ENCODE results near the gene YWHAH. TPM values are rescaled to one million over a fixed set of nuclear protein-coding genes. Genes with fewer than 3 reads are reported as not detected.

Gene YWHAH
- total RNA-seq, 2 donors from 2014 or later, result 62.6 to 77.8 TPM

DNA sequence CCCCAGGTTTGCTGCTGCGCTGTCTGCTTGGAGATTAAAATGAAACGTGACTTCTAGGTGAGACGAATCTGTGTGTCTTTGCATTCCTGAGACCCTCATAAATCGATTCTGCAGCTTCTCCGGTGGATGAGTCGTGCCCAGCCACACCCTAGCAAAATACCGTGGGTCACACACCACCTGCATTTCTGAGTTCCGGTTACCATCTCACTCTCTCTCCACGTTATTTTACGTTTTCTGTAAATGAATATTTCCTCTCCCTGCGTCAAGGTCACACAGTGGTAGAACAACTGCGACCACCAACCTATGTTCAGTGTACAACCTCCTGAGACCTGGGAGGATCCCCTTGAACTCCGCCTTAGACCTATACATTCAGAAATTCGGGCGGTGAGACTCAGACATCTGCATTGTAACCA is 1.1 kb downstream of the YWHAH start:
- intact Hi-C loops (cut with DNase I), result no loop called here
- Histone ChIP-seq H3K27me3 (no peaks in the 10 kb centered on the region), H3K4me1 (peaks cover 36% of the 10 kb centered on the region), H3K36me3 (replicated peaks in 1 of 2; ENCODE audit: insufficient read depth in 1 of 2, low read depth in 2 of 2) (no peaks in the 10 kb centered on the region), H3K27ac (peak overlapping the region; percentile 91 to 98 (median 96)), H3K4me3 (peak overlapping the region; percentile 55 to 71), H3K9me3 (no peaks in the 10 kb centered on the region)
- WGBS, 2 donors, result 1 to 2% methylated on average over 15 of the region's 15 CpGs
- ATAC-seq (no peak), DNase-seq (peak in 2 of 4 donors; percentile 16 to 19)
- TF ChIP-seq, protein P1, sequence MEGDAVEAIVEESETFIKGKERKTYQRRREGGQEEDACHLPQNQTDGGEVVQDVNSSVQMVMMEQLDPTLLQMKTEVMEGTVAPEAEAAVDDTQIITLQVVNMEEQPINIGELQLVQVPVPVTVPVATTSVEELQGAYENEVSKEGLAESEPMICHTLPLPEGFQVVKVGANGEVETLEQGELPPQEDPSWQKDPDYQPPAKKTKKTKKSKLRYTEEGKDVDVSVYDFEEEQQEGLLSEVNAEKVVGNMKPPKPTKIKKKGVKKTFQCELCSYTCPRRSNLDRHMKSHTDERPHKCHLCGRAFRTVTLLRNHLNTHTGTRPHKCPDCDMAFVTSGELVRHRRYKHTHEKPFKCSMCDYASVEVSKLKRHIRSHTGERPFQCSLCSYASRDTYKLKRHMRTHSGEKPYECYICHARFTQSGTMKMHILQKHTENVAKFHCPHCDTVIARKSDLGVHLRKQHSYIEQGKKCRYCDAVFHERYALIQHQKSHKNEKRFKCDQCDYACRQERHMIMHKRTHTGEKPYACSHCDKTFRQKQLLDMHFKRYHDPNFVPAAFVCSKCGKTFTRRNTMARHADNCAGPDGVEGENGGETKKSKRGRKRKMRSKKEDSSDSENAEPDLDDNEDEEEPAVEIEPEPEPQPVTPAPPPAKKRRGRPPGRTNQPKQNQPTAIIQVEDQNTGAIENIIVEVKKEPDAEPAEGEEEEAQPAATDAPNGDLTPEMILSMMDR (IDR thresholded peaks at IDR 0.05), result no peak
- no peak for TF ChIP-seq POLR2A (IDR thresholded peaks at IDR 0.05)

DNA sequence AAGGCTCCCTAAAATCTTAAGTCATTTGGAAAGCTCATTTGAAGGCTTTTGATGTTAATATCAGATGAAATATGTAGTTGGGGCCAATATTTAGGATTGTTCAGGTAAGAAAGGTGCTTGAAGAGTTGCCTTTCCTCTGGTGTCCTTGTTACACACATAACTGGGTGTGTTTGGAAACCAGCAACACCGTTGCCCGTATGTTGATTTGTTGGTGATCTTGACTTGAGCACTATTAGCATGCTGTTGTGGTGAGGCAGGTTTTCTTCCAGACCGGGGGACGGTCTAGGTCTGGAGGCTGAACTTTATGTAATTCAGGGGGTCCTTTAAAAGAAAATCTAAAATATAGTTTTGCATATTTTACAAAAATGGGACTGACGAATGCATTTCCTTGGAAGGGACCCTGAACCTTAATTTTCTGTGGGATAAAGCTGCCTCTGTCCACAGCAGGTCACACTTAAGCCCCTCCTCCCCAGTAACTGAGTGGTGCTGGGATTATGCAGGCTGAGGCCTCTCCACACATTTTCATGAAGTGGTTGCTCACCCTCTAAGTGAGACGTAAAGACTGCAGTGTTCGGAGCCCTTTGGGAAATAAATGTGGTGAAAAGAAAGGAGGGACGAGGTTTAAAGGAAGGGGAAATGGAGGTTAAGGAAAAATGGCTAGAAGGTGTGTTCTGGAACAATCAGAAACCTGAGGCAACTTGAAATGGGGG is 1.8 kb downstream of the YWHAH start:
- DNase-seq, result peak in 1 of 4 donors; percentile 29
- no peak for ATAC-seq
- Histone ChIP-seq H3K36me3 (replicated peaks in 1 of 2; ENCODE audit: insufficient read depth in 1 of 2, low read depth in 2 of 2) (no peaks in the 10 kb centered on the region), H3K27me3 (no peaks in the 10 kb centered on the region), H3K9me3 (no peaks in the 10 kb centered on the region), H3K4me3 (peak overlapping the region in 1 of 2 donors; percentile 3), H3K4me1 (peaks cover 43% of the 10 kb centered on the region), H3K27ac (peak overlapping the region; percentile 91 to 98 (median 96))
- WGBS, 2 donors, result 43 to 49% methylated on average over 8 of the region's 8 CpGs
- TF ChIP-seq, protein P1 (IDR thresholded peaks at IDR 0.05), result no peak
- TF ChIP-seq POLR2A (IDR thresholded peaks at IDR 0.05), result no peak
- intact Hi-C loops (cut with DNase I), result no loop called here

DNA sequence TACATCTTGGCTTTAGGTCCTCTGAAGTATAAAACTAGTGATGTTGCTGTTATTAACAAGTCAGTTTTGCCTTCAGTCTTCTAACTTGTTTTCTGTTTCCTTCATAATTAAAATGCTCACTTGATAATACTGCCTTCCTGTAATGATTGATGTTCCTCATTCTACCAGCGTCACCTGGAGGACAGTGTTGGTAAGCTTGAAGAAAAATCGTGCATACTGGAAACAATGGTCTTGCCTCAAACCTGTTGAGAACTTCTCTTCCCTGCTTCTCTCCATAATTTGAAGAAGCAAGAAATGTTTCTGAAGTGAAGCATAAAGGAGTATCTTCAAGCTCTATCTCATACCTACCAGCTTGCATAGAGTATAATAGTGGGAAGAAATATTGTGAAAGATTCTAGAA is 3.0 kb downstream of the YWHAH start:
- intact Hi-C loops (cut with DNase I), result no loop called here
- WGBS, 2 donors, result 7 to 8% methylated on average over 2 of the region's 2 CpGs
- H3K27ac ChIP-seq, result peak overlapping the region; percentile 9 to 98 (median 96)
- ATAC-seq (no peak), DNase-seq (peak in 2 of 4 donors; percentile 26 to 36)
- H3K9me3 ChIP-seq, result no peaks in the 10 kb centered on the region
- peaks cover 55% of the 10 kb centered on the region for H3K4me1 ChIP-seq
- no peak overlapping the region for H3K4me3 ChIP-seq
- no peaks in the 10 kb centered on the region for H3K27me3 ChIP-seq
- TF ChIP-seq, protein P1 (IDR thresholded peaks at IDR 0.05), result peak in 6 of 7 experiments; percentile 21 to 68 (median 56)
- no peak for TF ChIP-seq POLR2A (IDR thresholded peaks at IDR 0.05)
- H3K36me3 ChIP-seq (replicated peaks in 1 of 2; ENCODE audit: insufficient read depth in 1 of 2, low read depth in 2 of 2), result no peaks in the 10 kb centered on the region

DNA sequence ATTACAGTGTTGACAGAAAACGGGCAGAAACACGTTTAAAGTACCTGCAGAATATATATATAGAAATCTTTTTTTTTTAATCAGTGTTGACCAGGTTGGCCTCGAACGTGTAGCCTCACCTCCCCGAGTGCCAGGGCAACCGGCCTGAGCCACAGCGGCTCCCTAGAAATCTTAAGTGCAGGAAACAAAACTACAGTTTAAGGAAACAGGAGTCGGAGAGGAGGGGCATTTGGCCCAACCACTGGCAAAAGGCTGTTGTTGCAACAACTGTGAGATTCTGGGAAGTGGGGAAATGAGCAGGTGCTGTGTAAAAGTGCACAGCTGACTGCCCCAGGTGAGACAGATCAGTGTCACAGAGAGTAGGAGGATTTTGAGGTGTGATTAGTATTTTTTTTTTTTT is 3.7 kb downstream of the YWHAH start:
- ATAC-seq (no peak), DNase-seq (peak; percentile 48 to 71 (median 68))
- H3K36me3 ChIP-seq (replicated peaks in 1 of 2; ENCODE audit: insufficient read depth in 1 of 2, low read depth in 2 of 2), result no peaks in the 10 kb centered on the region
- H3K9me3 ChIP-seq, result no peaks in the 10 kb centered on the region
- H3K27ac ChIP-seq, result peak overlapping the region in 2 of 4 donors; percentile 15 to 96
- WGBS, 2 donors, result 22 to 29% methylated on average over 8 of the region's 8 CpGs
- H3K4me3 ChIP-seq, result no peak overlapping the region
- H3K4me1 ChIP-seq, result peaks cover 62% of the 10 kb centered on the region
- intact Hi-C loops (cut with DNase I), result no loop called here
- TF ChIP-seq, protein P1 (IDR thresholded peaks at IDR 0.05), result no peak
- TF ChIP-seq POLR2A (IDR thresholded peaks at IDR 0.05), result no peak
- H3K27me3 ChIP-seq, result no peaks in the 10 kb centered on the region

DNA sequence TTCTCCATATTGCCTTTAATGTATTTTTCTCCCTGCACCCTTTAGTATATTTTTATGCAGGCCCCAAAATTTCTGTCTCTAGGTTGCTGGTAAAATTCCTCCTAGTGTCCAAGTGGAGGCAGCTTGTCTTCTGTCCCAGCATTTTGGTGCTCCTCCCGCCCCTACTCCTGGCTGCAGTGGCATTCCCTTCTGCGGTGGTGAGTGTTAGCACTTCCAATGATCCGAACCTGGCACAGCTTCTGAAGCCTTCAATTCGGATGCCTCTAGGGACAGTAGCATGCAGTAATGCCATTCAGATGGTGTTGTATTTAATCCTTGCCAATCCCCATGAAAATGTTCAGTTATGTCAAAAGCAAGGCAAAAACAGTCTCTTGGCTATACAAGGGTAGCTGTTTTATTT is 5.9 kb downstream of the YWHAH start:
- Histone ChIP-seq H3K36me3 (replicated peaks in 1 of 2; ENCODE audit: insufficient read depth in 1 of 2, low read depth in 2 of 2) (no peaks in the 10 kb centered on the region), H3K27ac (no peak overlapping the region), H3K27me3 (no peaks in the 10 kb centered on the region), H3K4me3 (no peak overlapping the region), H3K9me3 (no peaks in the 10 kb centered on the region), H3K4me1 (peaks cover 78% of the 10 kb centered on the region)
- TF ChIP-seq, protein P1 (IDR thresholded peaks at IDR 0.05), result no peak
- TF ChIP-seq POLR2A (IDR thresholded peaks at IDR 0.05), result no peak
- DNase-seq (no peak), ATAC-seq (no peak)
- intact Hi-C loops (cut with DNase I), result no loop called here
- WGBS, 2 donors, result 64 to 97% methylated on average over 3 to 4 of the region's 4 CpGs

Measured in body of pancreas (tissue), 4 donors.